GM18951 (cell line): ENCODE results near the gene PDE9A.
"Not testable (repeated sequence)": the region's sequence is repeated elsewhere in the genome, so short reads cannot be mapped to it uniquely, and the experiment has no call there.

Experiments
- POLR2A ChIP-seq: IDR thresholded peaks from 4 replicates; pipeline ENCODE4 v1.6.1; 2011; ENCODE audit warnings: mild to moderate bottlenecking; ENCODE audit not compliant: insufficient read length, insufficient read depth; ENCODE audit errors: extremely low read depth
- in situ Hi-C: fragments of 300-500 bp; cut with MboI; formaldehyde crosslinking; loops from one replicate; pipeline ENCODE4 v1.12.0; 2022; ENCODE audit warnings: low sequenced_read_pairs, mixed read lengths, inconsistent platforms; ENCODE audit not compliant: unreplicated experiment

The PDE9A gene

GRCh38 chr21:42793774-42794173 is 140.4 kb downstream of the PDE9A start:
- in situ Hi-C loops: no loop called here
- TF ChIP-seq POLR2A: no peak

GRCh38 chr21:42794551-42794950 is 141.1 kb downstream of the PDE9A start:
- TF ChIP-seq POLR2A: no peak
- in situ Hi-C loops: no loop called here

DNA sequence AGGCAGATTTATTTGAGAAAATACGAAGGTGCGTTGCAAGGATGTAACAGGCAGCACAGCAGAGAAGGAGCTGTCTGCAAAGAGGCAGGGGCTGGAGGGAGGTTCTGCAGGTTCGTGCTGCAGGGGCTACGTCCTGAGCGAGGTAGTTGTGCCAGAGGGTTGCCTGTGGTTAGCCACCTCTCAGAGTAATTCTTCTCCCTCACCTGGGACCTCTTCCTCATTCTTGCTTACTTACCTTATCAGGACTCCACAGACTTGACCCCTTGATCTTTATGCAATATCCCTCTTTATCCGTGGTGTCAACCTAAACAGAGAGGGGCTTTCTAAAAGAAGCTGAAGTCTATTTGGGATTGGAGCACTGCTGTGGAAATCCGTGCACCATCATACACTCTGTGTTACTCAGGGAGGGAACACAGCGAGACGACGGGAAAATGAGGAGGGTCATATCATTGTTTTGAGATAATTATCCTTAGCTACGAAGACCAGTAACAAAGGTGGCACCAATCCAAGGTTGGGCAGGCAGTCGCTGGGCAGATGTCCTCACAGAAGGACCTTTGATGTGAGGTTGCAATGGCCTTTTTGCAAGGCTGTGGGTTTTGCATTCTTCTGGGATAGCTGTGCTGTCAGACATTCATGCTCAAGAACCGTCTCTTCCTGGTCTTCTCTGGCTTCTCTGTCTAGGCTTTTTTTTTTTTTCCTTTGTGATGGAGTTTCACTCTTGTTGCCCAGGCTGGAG is 143.1 kb downstream of the PDE9A start:
- in situ Hi-C loops: no loop called here
- no peak for TF ChIP-seq POLR2A

DNA sequence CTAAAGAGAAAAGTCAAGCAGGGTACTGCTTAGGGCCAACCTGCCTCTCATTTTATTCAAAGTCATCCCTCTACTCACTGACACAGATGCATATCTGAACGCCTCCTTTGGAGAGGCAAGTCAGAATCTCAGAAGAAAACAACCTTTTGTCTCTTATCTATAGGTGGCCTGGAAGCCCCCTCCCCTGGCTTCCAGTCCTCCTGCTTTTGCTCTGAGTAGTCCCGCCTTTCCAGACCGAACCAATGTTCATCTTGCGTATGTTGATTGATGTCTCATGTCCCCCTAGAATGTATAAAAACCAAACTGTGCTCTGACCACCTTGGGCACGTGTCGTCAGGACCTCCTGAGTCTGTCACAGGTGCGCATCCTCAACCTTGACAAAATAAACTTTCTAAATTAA is 144.1 kb downstream of the PDE9A start:
- in situ Hi-C loops: no loop called here
- no peak for TF ChIP-seq POLR2A

GRCh38 chr21:42798106-42798505 is 144.7 kb downstream of the PDE9A start:
- TF ChIP-seq POLR2A: no peak
- in situ Hi-C loops: no loop called here

GRCh38 chr21:42799516-42799915 is 146.1 kb downstream of the PDE9A start:
- no peak for TF ChIP-seq POLR2A
- in situ Hi-C loops: no loop called here

DNA sequence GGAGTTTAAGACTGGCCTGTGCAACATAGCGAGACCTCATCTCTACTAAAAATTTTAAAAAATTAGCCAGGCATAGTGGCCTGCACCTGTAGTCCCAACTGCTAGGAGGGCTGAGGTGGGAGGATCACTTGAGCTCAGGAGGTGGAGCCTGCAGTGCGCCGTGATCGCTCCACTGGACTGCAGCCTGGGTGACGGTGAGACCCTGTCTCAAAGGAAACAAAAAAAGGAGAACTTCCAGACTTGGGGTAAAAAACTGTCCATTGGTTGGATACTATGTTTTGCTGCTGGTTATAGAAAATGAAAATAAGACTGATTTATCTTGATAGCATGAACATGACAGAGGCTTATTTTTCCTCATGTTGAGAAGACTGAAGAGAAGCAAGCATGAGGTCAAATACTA is 146.5 kb downstream of the PDE9A start:
- in situ Hi-C loops: no loop called here
- TF ChIP-seq POLR2A: no peak

- in situ Hi-C loops: not testable (repeated sequence)
These were observed 148.2 kb downstream of the PDE9A start for GRCh38 chr21:42801616-42802015.

DNA sequence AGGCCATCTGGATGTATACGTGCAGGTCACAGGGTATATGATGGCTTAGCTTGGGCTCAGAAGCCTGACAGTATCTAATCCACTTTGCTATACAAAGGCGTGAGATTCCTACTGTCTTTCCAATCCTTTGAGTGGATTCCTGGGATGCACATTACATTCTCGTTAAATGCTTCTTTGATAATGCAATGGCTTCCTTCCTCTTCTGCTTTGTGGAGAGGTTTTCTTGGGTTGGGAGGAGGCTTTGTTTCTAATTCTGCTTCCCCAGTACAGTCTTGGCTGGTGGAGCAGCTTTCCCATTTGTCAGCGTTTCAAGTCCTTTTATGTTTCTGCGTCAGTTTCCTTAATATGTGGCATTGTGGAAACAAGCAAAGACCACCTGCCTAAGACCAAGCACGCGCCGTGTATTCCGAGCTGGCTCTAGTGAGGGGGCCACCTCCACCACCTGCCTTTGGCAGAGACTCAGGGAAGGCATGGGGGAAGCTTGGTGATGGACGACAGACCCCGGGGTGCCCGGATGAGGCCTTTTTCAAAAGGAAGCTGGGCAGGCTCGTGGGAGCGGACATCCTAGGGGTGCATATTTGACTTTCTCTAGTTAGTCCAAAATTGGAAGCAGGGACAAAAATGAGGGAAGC is 153.2 kb downstream of the PDE9A start:
- in situ Hi-C loops: no loop called here
- TF ChIP-seq POLR2A: no peak

DNA sequence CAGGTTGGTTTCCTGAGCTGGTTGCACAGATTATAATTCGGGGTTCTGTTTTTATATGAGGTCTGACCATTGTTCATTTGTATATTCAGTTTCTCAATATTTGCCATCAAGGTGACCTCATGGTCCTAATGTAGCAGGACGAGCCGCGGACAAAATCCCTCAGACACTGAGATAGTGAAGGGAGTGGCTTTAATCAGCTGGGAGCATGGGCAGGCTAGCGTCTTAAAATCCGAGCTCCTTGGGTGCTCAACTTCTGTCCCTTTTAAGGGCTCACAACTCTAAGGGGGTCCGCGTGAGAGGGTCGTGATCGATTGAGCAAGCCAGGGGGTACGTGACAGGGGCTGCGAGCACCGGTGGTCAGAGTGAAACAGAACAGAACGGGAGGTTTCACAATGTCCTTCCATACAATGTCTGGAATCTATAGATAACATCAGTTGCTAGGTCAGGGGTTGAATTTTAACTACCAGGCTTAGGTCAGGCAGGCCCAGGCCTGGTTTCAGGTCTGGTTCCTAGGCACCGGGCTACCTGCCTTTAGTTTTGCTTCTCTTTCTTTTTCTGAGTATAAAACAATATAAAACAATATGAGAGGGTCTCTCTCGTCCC is 154.0 kb downstream of the PDE9A start:
- in situ Hi-C loops: not testable (repeated sequence)

DNA sequence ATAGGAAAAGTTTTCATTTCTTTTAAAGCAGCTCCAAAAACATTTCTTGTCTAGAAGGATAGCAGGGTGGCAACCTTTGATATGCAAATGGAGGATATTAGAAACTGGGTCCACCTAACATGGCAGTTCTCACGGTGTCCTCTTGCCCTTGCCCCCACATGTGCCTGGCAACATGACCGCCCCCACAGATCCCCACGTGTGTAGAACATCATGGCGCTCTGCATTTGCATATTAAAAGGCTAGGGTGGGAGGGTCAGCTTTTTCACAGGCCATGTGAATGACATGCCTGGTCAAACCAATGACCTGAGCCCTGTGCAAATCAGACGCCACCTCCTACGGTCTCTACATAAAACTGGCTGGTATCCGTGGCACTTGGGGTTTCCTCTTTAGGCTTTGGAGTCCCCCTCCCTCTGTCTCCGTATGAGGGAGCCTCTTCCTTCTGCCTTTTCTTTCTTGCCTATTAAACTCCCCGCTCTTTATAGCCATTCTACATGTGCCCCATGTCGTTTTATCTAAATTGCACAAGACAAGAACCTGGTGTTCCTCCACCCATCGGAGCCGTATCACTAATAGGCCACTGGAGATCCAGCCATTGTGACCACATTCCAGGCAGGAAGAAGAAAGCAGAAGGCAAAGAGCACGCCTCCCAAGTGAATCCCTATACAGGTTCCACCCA is 154.7 kb downstream of the PDE9A start:
- in situ Hi-C loops: no loop called here

DNA sequence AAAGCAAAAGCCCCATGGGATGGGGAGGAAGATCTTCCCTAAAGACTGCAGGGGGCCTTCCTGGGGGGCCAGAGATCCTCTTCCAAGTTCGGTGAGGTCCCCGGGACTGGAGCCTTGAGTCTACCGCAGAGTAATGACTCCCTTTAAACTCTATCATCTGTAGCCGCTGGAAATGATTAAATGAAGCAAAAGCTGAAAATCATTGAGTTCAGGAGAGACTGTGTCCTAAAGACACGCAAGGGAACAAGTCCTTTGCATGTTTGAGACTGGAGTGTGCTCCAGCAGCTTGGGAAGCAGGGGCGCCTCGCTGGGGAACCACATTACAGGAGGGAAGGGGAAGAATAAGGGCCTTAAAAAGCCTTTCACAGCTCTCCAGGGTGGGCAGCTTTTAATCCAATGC is 155.8 kb downstream of the PDE9A start:
- TF ChIP-seq POLR2A: no peak
- in situ Hi-C loops: no loop called here

More for the DNA sequence above, 154.7 kb downstream of the PDE9A start:
- no peak for TF ChIP-seq POLR2A

DNA sequence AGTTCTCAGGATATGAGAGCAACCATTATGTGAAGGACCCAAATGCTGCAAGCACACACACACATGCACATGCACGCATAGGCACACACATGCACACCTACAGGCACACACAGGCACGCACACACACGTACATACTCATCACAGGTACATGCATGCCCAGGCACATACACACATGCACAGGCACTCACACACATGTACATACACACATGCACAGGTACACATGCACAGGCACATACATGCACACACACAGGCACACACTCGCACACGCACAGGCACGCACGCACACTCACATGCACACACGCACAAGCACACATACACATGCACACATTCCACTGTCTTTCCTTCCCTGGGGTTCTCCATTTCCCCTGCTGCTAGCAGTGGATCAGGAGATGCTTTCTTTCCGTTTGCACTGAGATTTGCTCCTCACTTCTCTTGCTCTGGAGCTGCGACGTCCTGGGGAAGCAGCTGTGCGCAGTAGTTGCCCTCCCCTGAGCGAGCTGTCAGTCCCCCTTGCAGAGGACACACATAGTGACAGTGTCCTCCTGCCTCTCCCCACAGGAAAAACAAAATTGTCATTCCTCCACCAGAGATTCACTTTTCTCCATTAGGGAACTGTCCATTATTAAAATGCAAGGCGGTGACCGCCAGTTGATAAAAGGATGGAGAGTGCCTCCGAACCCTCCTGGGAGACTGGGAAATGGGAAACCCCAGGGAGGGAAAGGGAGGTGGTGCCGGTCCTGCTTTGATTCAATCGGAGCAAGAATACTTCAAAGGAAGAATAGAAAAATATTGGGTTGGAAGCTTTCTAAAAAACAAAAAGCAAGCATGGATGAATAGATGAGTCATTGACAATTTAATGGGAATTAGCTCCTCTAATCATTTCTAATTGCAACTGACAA is 156.4 kb downstream of the PDE9A start:
- in situ Hi-C loops: no loop called here
- TF ChIP-seq POLR2A: no peak

- in situ Hi-C loops: no loop called here
- no peak for TF ChIP-seq POLR2A
These were observed 158.5 kb downstream of the PDE9A start for GRCh38 chr21:42811960-42812359.

DNA sequence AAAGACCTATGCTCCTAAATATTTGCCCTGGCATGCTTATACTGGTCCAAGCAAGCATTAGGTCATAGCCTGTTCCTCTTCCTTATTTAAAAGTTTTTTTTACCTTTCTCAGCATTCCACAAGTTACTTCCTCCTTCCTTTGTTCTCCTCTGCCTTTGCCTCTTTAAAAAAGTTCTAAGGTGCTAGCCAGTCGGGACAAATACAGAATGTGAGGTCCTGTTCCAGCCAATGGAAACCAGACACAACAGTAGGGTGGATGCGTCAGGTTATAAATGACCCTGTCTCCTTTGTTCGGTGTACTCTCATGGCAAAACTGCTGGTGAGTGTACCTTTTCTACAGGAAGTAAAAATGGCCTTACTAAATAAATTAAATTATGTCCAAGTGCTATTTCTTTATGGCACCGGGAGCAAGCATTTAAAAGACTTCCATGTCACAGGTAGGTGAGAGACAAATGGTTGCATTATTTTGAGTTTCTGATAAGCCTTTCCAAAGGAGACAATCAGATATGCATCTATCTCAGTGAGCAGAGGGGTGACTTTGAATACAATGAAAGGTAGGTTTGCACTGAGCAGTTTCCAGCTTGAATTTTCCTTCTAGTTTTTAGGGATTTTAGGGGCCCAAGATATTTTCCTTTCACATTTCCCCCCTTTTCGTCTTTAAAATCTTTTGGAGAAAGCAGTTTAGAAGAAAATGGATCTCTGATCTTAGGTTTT is 159.3 kb downstream of the PDE9A start:
- in situ Hi-C loops: not testable (repeated sequence)
